NK-92 (cell line): Measurements from ENCODE around the gene ATP8B3.

ENCODE experiments used
- DNase-seq: peaks from one replicate; lab custom pipeline; 2025; ENCODE audit not compliant: unreplicated experiment; lab: John Stamatoyannopoulos, UW

ATP8B3 gene

GRCh38 chr19:1758959-1759903 lies 52.8 kb downstream of the ATP8B3 start:
- DNase-seq: no peak

GRCh38 chr19:1758231-1758577 lies 53.9 kb downstream of the ATP8B3 start:
- no peak for DNase-seq

GRCh38 chr19:1757468-1758230 lies 54.4 kb downstream of the ATP8B3 start:
- no peak for DNase-seq

- no peak for DNase-seq
These were observed 55.2 kb downstream of the ATP8B3 start for GRCh38 chr19:1756705-1757465.

GRCh38 chr19:1756264-1756663 lies 55.8 kb downstream of the ATP8B3 start:
- DNase-seq: no peak

- no peak for DNase-seq
These were observed 56.5 kb downstream of the ATP8B3 start for GRCh38 chr19:1755467-1756171.

GRCh38 chr19:1754636-1755466 lies 57.2 kb downstream of the ATP8B3 start:
- DNase-seq: no peak

GRCh38 chr19:1754018-1754635 lies 57.9 kb downstream of the ATP8B3 start:
- DNase-seq: no peak

DNA sequence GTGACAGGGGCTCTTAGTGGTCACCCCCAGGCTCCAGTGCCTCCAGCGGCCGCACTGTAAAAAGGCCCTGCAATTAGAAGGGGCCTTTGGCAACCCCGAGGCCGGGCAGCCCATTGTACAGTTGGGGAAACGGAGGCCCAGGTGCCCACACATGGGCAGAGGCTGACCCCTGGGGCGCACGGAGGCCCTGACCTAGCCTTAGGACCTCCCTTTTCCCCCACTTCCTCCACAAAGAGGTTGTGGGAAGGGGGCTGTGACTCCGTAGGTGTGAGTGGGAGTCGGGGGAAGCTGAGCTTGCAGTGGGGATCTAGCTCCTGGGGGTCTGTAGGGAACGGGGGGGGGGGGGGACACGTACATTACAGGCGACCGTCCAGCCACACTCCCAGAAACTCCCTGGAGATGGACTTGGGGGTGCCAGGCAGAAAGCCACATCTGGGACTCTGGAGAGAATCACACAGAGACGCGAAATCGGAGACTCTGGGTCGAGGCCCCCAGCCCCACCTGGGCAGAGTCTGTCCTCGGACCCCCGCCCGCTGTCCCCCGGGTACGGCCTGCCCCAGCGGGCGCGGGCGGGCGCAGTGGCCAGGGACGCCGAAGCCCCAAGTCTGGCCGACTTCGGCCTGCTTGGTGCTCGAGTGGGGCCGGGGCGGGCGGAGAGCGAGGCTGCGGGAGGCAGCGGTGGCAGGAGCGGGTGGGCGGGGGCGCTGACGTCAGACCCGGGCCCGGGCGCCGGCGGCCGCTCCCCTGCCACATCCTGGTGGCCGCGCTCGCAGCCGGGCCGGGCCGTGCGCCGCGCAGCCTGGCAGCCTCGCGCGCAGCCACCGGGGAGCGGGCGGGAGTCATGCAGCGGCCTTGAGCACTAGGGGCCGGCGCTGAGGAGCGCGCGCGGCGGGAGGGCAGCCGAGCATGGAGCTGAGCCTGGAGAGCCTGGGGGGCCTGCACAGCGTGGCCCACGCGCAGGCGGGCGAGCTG lies 59.0 kb downstream of the ATP8B3 start, which contains the start of gene ONECUT3:
Gene ONECUT3, plus strand, starts transcription at position 750 of the 972 bp plus-strand sequence. Its CDS starts 157 bp downstream, at position 907.
- no peak for DNase-seq

GRCh38 chr19:1752009-1752756 lies 59.9 kb downstream of the ATP8B3 start:
- no peak for DNase-seq

DNA sequence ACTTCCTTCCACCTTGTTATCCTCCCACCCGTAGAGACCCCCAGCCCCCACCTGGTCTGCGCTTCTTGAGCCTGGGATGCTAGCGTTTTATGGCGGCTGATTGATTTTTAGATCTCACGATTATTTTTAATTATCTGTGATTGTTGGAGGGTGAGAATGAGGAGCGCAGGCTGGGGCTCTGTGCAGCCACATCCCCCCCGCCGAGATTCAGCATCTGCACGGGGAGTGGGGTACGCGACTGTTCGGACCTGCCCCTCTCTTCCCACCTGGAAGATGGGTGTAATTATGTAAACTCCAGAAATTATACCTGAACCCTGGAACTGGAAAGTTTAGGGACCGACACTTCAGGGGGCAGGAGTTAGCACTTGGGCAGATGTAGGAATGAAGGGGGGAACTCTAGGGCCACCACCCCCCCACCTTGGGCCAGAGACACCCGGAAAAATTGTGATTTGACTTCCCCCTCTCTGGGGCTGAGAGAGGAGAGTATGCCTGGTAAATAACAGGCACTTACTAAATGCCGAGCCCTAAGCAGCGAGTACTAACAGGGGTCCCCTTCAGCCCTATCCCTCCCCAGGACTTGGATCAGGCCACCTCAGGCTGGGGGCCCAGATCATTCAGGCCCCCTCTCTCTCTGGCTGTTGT lies 60.6 kb downstream of the ATP8B3 start:
- no peak for DNase-seq

DNA sequence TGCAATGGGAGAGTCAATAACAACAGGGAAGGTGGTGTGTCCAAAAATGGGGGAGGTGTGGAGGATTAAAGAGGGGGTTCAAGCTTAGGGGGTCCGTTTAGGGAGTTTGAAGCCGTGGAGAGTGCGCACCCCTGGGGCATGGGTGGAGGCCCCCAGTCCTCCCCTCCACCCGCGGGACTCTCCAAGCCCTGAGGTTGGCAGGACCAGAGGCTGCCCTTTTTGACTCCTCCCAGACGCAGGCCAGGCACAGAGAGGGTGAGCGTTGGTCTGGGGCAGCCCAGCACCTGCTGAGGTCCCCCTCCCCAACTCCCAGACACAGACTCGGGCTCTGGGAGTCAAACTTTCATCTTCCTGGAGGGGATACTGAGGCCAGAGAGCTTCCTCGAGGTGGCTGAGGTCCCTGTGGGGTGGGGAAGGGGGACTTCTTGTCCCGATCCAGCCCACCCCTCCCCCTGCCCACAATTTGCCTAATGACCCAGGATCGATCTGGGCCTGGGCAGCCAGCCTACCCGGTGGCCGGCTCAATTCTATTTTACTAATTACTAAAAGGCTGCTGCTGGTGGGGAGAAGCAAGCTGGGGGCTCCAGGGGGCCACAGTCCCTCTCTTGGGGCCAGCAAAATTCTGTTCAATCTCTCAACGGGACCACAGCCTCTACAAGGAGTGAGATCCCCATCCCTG lies 61.6 kb downstream of the ATP8B3 start:
- no peak for DNase-seq

GRCh38 chr19:1749373-1750342 lies 62.4 kb downstream of the ATP8B3 start:
- DNase-seq: no peak

DNA sequence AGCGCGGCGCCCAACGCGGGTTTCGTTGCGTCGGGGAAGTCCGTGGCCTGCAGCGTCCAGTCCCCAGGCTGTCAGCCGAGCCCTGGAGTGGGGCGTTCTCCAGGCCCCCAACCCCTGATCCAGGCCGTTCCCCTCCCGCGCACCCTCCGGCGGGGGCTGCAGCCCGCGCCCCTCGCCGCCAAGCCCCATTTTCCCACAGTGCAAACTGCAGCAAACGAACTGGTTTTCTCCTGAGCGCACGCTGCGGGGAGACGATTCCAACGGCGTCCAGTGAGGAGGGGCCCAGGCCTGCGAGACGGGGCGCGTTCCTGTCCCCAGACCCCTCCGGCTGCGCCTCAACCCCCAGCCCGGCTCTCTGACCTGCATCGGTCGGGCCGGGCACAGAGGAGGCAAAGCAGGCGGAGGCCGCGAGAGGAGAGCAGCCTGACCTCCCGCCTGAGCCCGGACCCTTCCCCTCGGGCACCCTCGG lies 63.2 kb downstream of the ATP8B3 start:
- no peak for DNase-seq
